ENCODE results near the gene NPAS4.
A peak's percentile ranks its signal among the peaks of the same experiment; 100 is the strongest.
"Not testable (repeated sequence)": the region's sequence is repeated elsewhere in the genome, so short reads cannot be mapped to it uniquely, and the experiment has no call there.

NPAS4 gene

GRCh38 chr11:66420671-66421476, at the start of gene NPAS4:
NPAS4 (plus strand) TSS chr11:66421035; CDS start chr11:66421180, 145 bp downstream.
- no peak for DNase-seq (ENCODE audit: low read depth, low spot score)

GRCh38 chr11:66371627-66372415, 49.0 kb upstream of the NPAS4 start, which contains the start of gene SLC29A2:
SLC29A2 (minus strand) TSS chr11:66371760; CDS start chr11:66371591, 169 bp downstream.
- no peak for DNase-seq (ENCODE audit: low read depth, low spot score)

GRCh38 chr11:66373265-66373664, 47.6 kb upstream of the NPAS4 start:
- no peak for DNase-seq (ENCODE audit: low read depth, low spot score)

- not testable (repeated sequence) for DNase-seq (ENCODE audit: low read depth, low spot score)
Measured at GRCh38 chr11:66373690-66374287, 47.0 kb upstream of the NPAS4 start.

GRCh38 chr11:66380264-66380663, 40.6 kb upstream of the NPAS4 start:
- not testable (repeated sequence) for DNase-seq (ENCODE audit: low read depth, low spot score)

GRCh38 chr11:66384316-66384715, 36.5 kb upstream of the NPAS4 start:
- DNase-seq (ENCODE audit: low read depth, low spot score) = not testable (repeated sequence)

- peak; percentile 50 for DNase-seq (ENCODE audit: low read depth, low spot score)
Measured at GRCh38 chr11:66386171-66387069, 34.4 kb upstream of the NPAS4 start.

GRCh38 chr11:66388780-66389386, 32.0 kb upstream of the NPAS4 start:
- DNase-seq (ENCODE audit: low read depth, low spot score) = no peak

- no peak for DNase-seq (ENCODE audit: low read depth, low spot score)
Measured at GRCh38 chr11:66391322-66391721, 29.5 kb upstream of the NPAS4 start.

GRCh38 chr11:66393954-66394353, 26.9 kb upstream of the NPAS4 start:
- no peak for DNase-seq (ENCODE audit: low read depth, low spot score)

GRCh38 chr11:66407651-66408050, 13.2 kb upstream of the NPAS4 start:
- DNase-seq (ENCODE audit: low read depth, low spot score) = no peak

GRCh38 chr11:66408488-66409214, 12.2 kb upstream of the NPAS4 start:
- peak; percentile 69 for DNase-seq (ENCODE audit: low read depth, low spot score)

- no peak for DNase-seq (ENCODE audit: low read depth, low spot score)
Measured at GRCh38 chr11:66409226-66409625, 11.6 kb upstream of the NPAS4 start.

- no peak for DNase-seq (ENCODE audit: low read depth, low spot score)
Measured at GRCh38 chr11:66410191-66410590, 10.6 kb upstream of the NPAS4 start.

- no peak for DNase-seq (ENCODE audit: low read depth, low spot score)
Measured at GRCh38 chr11:66411323-66411722, 9.5 kb upstream of the NPAS4 start.

- no peak for DNase-seq (ENCODE audit: low read depth, low spot score)
Measured at GRCh38 chr11:66412110-66412509, 8.7 kb upstream of the NPAS4 start.

GRCh38 chr11:66413167-66413566, 7.7 kb upstream of the NPAS4 start:
- no peak for DNase-seq (ENCODE audit: low read depth, low spot score)

GRCh38 chr11:66414120-66414934, 6.5 kb upstream of the NPAS4 start:
- no peak for DNase-seq (ENCODE audit: low read depth, low spot score)

- no peak for DNase-seq (ENCODE audit: low read depth, low spot score)
Measured at GRCh38 chr11:66415423-66415822, 5.4 kb upstream of the NPAS4 start.

Measured in brain pericyte (primary cell).